H9 (cell line): Measurements from ENCODE around the gene GLIPR1L1. TPM values are rescaled to one million over a fixed set of nuclear protein-coding genes. Genes with fewer than 3 reads are reported as not detected.

Source experiments
- DNase-seq: peaks from one replicate; pipeline ENCODE4 v3.0.0-alpha.2; 2017
- H2AFZ ChIP-seq: one replicate; pipeline ENCODE4 v1.6.1; 2013; ENCODE audit warnings: mild to moderate bottlenecking, low read length, control low read depth, moderate library complexity
- H2AK5ac ChIP-seq: 2 replicates; pipeline ENCODE4 v1.6.1; 2013; ENCODE audit warnings: low read length, control low read depth, mixed read lengths; ENCODE audit not compliant: insufficient read length
- H2BK120ac ChIP-seq: one replicate; pipeline ENCODE4 v1.6.1; 2013; ENCODE audit warnings: low read depth, mild to moderate bottlenecking, low read length, control low read depth, inconsistent platforms; ENCODE audit not compliant: poor library complexity, severe bottlenecking
- H2BK12ac ChIP-seq: 2 replicates; pipeline ENCODE4 v1.6.1; 2013; ENCODE audit warnings: low read length, control low read depth, mixed read lengths, low read depth; ENCODE audit not compliant: insufficient read length
- H2BK15ac ChIP-seq: 2 replicates; pipeline ENCODE4 v1.6.1; 2013; ENCODE audit warnings: low read depth, low read length, control low read depth
- H2BK20ac ChIP-seq: one replicate; pipeline ENCODE4 v1.6.1; 2013; ENCODE audit warnings: low read depth, mild to moderate bottlenecking, low read length, control low read depth, inconsistent platforms; ENCODE audit not compliant: poor library complexity, severe bottlenecking
- H2BK5ac ChIP-seq: 2 replicates; pipeline ENCODE4 v1.6.1; 2013; ENCODE audit warnings: low read length, control low read depth, mixed read lengths; ENCODE audit not compliant: insufficient read length
- H3K14ac ChIP-seq: 2 replicates; pipeline ENCODE4 v1.6.1; 2013; ENCODE audit warnings: low read length, control low read depth; ENCODE audit not compliant: insufficient read depth
- H3K18ac ChIP-seq: 2 replicates; pipeline ENCODE4 v1.6.1; 2013; ENCODE audit warnings: low read depth, mild to moderate bottlenecking, mixed read lengths, low read length, control low read depth; ENCODE audit not compliant: insufficient read length
- H3K23ac ChIP-seq: 2 replicates; pipeline ENCODE4 v1.6.1; 2013; ENCODE audit warnings: low read length, control low read depth, mixed read lengths, low read depth; ENCODE audit not compliant: insufficient read length
- H3K23me2 ChIP-seq: 2 replicates; pipeline ENCODE4 v1.6.1; 2013; ENCODE audit warnings: low read depth, mild to moderate bottlenecking, mixed read lengths, low read length, control low read depth; ENCODE audit not compliant: insufficient read length, poor library complexity, severe bottlenecking
- H3K27ac ChIP-seq: 2 replicates; pipeline ENCODE4 v1.5.1; 2013; ENCODE audit warnings: low read length, control low read depth, mixed read lengths, low read depth; ENCODE audit not compliant: insufficient read length
- H3K27me3 ChIP-seq: 2 replicates; pipeline ENCODE4 v1.6.1; 2013; ENCODE audit warnings: low read length, control low read depth, inconsistent platforms; ENCODE audit not compliant: insufficient read depth
- H3K4ac ChIP-seq: 2 replicates; pipeline ENCODE4 v1.6.1; 2013; ENCODE audit warnings: low read depth, mild to moderate bottlenecking, control low read depth, inconsistent platforms, low read length, moderate library complexity
- H3K4me1 ChIP-seq: 2 replicates; pipeline ENCODE4 v1.6.1; 2013; ENCODE audit warnings: low read length, control low read depth, inconsistent platforms; ENCODE audit not compliant: insufficient read depth
- H3K4me2 ChIP-seq: 2 replicates; pipeline ENCODE4 v1.6.1; 2013; ENCODE audit warnings: low read length, control low read depth, mixed read lengths; ENCODE audit not compliant: insufficient read length, insufficient read depth
- H3K56ac ChIP-seq: 2 replicates; pipeline ENCODE4 v1.6.1; 2013; ENCODE audit warnings: low read depth, mild to moderate bottlenecking, mixed read lengths, low read length, control low read depth; ENCODE audit not compliant: insufficient read length
- H3K79me1 ChIP-seq: 2 replicates; pipeline ENCODE4 v1.6.1; 2013; ENCODE audit warnings: low read depth, mild to moderate bottlenecking, moderate library complexity, low read length, control low read depth, inconsistent platforms; ENCODE audit not compliant: insufficient read depth, poor library complexity, severe bottlenecking
- H3K79me2 ChIP-seq: 2 replicates; pipeline ENCODE4 v1.6.1; 2013; ENCODE audit warnings: low read length, control low read depth, inconsistent platforms; ENCODE audit not compliant: insufficient read depth
- H3K9ac ChIP-seq: 2 replicates; pipeline ENCODE4 v1.6.1; 2013; ENCODE audit warnings: low read length, control low read depth, mixed read lengths; ENCODE audit not compliant: insufficient read length; ENCODE audit errors: extremely low read depth
- H3K9me3 ChIP-seq: one replicate; pipeline ENCODE4 v1.6.1; 2013; ENCODE audit warnings: low read depth, low read length, inconsistent platforms; ENCODE audit not compliant: control insufficient read depth
- H3T11ph ChIP-seq: one replicate; pipeline ENCODE4 v1.6.1; 2013; ENCODE audit warnings: mild to moderate bottlenecking, low read length, control low read depth, inconsistent platforms
- H4K20me1 ChIP-seq: one replicate; pipeline ENCODE4 v1.6.1; 2013; ENCODE audit not compliant: control insufficient read depth, insufficient read length, insufficient read depth
- H4K5ac ChIP-seq: 2 replicates; pipeline ENCODE4 v1.6.1; 2013; ENCODE audit warnings: low read depth, mild to moderate bottlenecking, mixed read lengths, low read length, control low read depth; ENCODE audit not compliant: insufficient read length
- H4K8ac ChIP-seq: replicated peaks from 2 replicates; pipeline ENCODE4 v1.6.1; 2013; ENCODE audit warnings: low read length, control low read depth, mixed read lengths, low read depth; ENCODE audit not compliant: insufficient read length
- H4K91ac ChIP-seq: 2 replicates; pipeline ENCODE4 v1.6.1; 2013; ENCODE audit warnings: low read depth, mild to moderate bottlenecking, moderate library complexity, mixed read lengths, low read length, control low read depth; ENCODE audit not compliant: insufficient read length
- H3K27ac Mint-ChIP-seq, 3 experiments: 2 replicates in 2 of 3; 3 replicates in 1 of 3; pipeline ENCODE4 v1.8.0; 2020 to 2021; ENCODE audit warnings: mixed read lengths in 3 of 3, mild to moderate bottlenecking in 1 of 3, moderate library complexity in 1 of 3
- H3K27me3 Mint-ChIP-seq: 2 replicates; pipeline ENCODE4 v1.8.0; 2021; ENCODE audit warnings: low read depth, mild to moderate bottlenecking, moderate library complexity, mixed read lengths
- H3K36me3 Mint-ChIP-seq, 3 experiments: 2 replicates in 2 of 3; 3 replicates in 1 of 3; pipeline ENCODE4 v1.8.0; 2020 to 2021; ENCODE audit warnings: low read depth in 3 of 3, mixed read lengths in 3 of 3; ENCODE audit not compliant: insufficient read depth in 1 of 3
- H3K4me1 Mint-ChIP-seq, 2 experiments: 2 replicates each; pipeline ENCODE4 v1.8.0; 2020; ENCODE audit warnings: mixed read lengths in 2 of 2
- H3K4me3 Mint-ChIP-seq, 2 experiments: 2 replicates in 1 of 2; 3 replicates in 1 of 2; pipeline ENCODE4 v1.8.0; 2020 to 2021; ENCODE audit warnings: mild to moderate bottlenecking in 2 of 2, mixed read lengths in 2 of 2, moderate library complexity in 1 of 2
- H3K9me3 Mint-ChIP-seq, 2 experiments: 2 replicates in 1 of 2; 3 replicates in 1 of 2; pipeline ENCODE4 v1.8.0; 2020; ENCODE audit warnings: mild to moderate bottlenecking in 2 of 2, mixed read lengths in 2 of 2, moderate library complexity in 1 of 2
- WGBS: extraction: QIAGEN DNeasy Blood & Tissue Kit; methylation state at CpG from one replicate; pipeline ENCODE4 v1.1.7; 2013; ENCODE audit warnings: missing lambda C conversion rate, low lambda C conversion rate, mixed read lengths; ENCODE audit not compliant: insufficient read length; ENCODE audit errors: extremely low coverage; 5-methylcytosine and 5-hydroxymethylcytosine counted together
- total RNA-seq: library from RNA; stranded (reverse); gene quantifications from 2 replicates; pipeline ENCODE4 v1.2.1, GENCODE V29; 2021
- TF ChIP-seq, protein P1 (sequence below): fragments of 200-600 bp; sonication (generic); conservative IDR thresholded peaks from 3 replicates; pipeline ENCODE4 v1.8.0; 2021; ENCODE audit warnings: antibody characterized with exemption, mild to moderate bottlenecking

The GLIPR1L1 gene
- total RNA-seq, 1 experiment from 2014 or later, result 1.9 TPM

DNA sequence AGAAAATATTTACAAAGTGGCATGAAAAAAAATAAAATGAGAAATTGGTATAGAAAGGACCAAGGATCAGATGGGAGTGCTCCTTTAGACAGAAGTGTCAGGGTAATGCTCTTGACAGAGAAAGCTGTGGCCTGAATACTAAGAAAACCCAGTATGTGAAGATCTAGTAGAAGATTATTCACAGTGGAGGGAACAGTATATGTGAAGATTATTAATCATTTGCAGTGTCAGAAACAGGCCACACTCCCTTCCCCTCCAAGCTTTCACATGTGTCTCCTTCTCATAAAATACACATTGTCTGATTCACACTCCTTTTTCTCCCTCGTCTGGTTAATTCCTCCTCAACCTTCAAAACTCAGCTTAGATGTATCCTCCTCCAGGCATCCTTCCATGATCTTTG, 45.6 kb upstream of the GLIPR1L1 start:
- WGBS, result no CpG with 5 or more reads among the region's 1 CpG
- H3K27ac Mint-ChIP-seq, result no peak overlapping the region
- no peak overlapping the region for H2AFZ ChIP-seq

More for the DNA sequence above, 45.6 kb upstream of the GLIPR1L1 start:
- no peaks in the 10 kb centered on the region for H3K4me1 ChIP-seq
- DNase-seq, result no peak
- H3K18ac ChIP-seq, result no peak overlapping the region
- H2BK5ac ChIP-seq, result no peak overlapping the region
- no peak overlapping the region for H4K5ac ChIP-seq
- no peak overlapping the region for H3K4me3 Mint-ChIP-seq
- no peak overlapping the region for H2BK12ac ChIP-seq
- no peaks in the 10 kb centered on the region for H3K27me3 ChIP-seq
- H3K27ac ChIP-seq, result no peak overlapping the region
- H3K79me1 ChIP-seq, result no peaks in the 10 kb centered on the region
- H4K20me1 ChIP-seq, result no peaks in the 10 kb centered on the region
- no peaks in the 10 kb centered on the region for H3K27me3 Mint-ChIP-seq
- no peak overlapping the region for H2AK5ac ChIP-seq
- H3K23me2 ChIP-seq, result no peaks in the 10 kb centered on the region
- H3K56ac ChIP-seq, result no peak overlapping the region
- TF ChIP-seq, protein P1, sequence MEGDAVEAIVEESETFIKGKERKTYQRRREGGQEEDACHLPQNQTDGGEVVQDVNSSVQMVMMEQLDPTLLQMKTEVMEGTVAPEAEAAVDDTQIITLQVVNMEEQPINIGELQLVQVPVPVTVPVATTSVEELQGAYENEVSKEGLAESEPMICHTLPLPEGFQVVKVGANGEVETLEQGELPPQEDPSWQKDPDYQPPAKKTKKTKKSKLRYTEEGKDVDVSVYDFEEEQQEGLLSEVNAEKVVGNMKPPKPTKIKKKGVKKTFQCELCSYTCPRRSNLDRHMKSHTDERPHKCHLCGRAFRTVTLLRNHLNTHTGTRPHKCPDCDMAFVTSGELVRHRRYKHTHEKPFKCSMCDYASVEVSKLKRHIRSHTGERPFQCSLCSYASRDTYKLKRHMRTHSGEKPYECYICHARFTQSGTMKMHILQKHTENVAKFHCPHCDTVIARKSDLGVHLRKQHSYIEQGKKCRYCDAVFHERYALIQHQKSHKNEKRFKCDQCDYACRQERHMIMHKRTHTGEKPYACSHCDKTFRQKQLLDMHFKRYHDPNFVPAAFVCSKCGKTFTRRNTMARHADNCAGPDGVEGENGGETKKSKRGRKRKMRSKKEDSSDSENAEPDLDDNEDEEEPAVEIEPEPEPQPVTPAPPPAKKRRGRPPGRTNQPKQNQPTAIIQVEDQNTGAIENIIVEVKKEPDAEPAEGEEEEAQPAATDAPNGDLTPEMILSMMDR, result no peak
- no peak overlapping the region for H3K14ac ChIP-seq
- H3K23ac ChIP-seq, result no peak overlapping the region
- H2BK20ac ChIP-seq, result no peak overlapping the region
- no peak overlapping the region for H3K9ac ChIP-seq
- no peak overlapping the region for H4K8ac ChIP-seq
- no peaks in the 10 kb centered on the region for H3K9me3 ChIP-seq
- no peak overlapping the region for H3K4ac ChIP-seq
- H3K79me2 ChIP-seq, result no peaks in the 10 kb centered on the region
- H4K91ac ChIP-seq, result no peak overlapping the region
- peaks cover 2% of the 10 kb centered on the region in 2 experiments; a peak in 1 of 4 replicates for H3K4me1 Mint-ChIP-seq
- H2BK15ac ChIP-seq, result no peak overlapping the region
- H2BK120ac ChIP-seq, result no peak overlapping the region
- H3K9me3 Mint-ChIP-seq, result no peaks in the 10 kb centered on the region
- no peak overlapping the region for H3T11ph ChIP-seq
- H3K36me3 Mint-ChIP-seq, result no peaks in the 10 kb centered on the region
- H3K4me2 ChIP-seq, result no peak overlapping the region
